Erythroblast (primary cell): Measurements from ENCODE around the gene TTC28.

Experiments used
- GATA1 ChIP-seq: IDR thresholded peaks from 2 replicates; pipeline ENCODE4 v1.6.1; 2011; ENCODE audit warnings: low read depth, mild to moderate bottlenecking, control low read depth, low read length, moderate library complexity
- POLR2A ChIP-seq: IDR thresholded peaks from 2 replicates; pipeline ENCODE4 v1.6.1; 2011; ENCODE audit warnings: mild to moderate bottlenecking, low read length

DNA sequence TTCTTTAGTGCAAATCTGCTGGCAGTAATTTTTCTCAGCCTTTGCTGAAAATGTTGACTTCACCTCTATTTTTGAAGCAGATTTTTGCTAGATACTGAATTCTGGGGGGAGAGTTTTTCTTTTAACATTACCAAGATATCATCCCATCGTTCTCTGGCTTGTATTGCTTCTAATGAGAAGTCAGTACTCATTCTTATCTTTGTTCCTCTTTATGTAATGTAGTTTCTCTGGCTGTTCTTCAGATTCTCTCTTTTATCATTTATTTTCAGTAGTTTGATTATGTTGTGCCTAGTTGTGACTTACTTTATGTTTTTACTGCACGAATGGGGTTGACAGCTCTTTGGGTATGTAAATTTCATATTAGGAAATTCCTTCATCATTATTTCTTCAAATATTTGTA lies 441.9 kb downstream of the TTC28 start:
- TF ChIP-seq POLR2A (no peak), GATA1 (no peak)
